Gastrocnemius medialis (tissue), 4 donors: ENCODE data around the gene THOP1. TPM values are rescaled to one million over a fixed set of nuclear protein-coding genes. Genes with fewer than 3 reads are reported as not detected.

Experiments
- ATAC-seq, 2 donors: fragments of 150-250 bp; one replicate each; pipeline ENCODE4 v1.9.1; 2016
- DNase-seq, 2 donors: peaks; one replicate each; pipeline ENCODE4 v3.0.0-alpha.2; 2019
- H3K27ac ChIP-seq, 4 donors: fragments of 200-600 bp; sonication (generic); 1 replicate in 1 of 4; 2 replicates in 3 of 4; pipeline ENCODE4 v1.5.1; 2016 to 2018; ENCODE audit warnings: mild to moderate bottlenecking in 2 of 4, moderate library complexity in 1 of 4
- H3K27me3 ChIP-seq, 3 donors: fragments of 200-600 bp; sonication (generic) in 2 of 3; 1 replicate in 1 of 3; 2 replicates in 2 of 3; pipeline versions ENCODE4 v1.5.1 to v1.6.0; 2016 to 2019; ENCODE audit warnings: mild to moderate bottlenecking in 1 of 3, moderate library complexity in 1 of 3
- H3K36me3 ChIP-seq, 2 donors: fragments of 200-600 bp; sonication (generic) in 1 of 2; one replicate each; pipeline ENCODE4 v1.5.1; 2017 to 2018
- H3K4me1 ChIP-seq, 2 donors: fragments of 200-600 bp; sonication (generic) in 1 of 2; one replicate each; pipeline ENCODE4 v1.5.1; 2016 to 2017; ENCODE audit warnings: mild to moderate bottlenecking in 2 of 2
- H3K4me3 ChIP-seq, 4 donors: fragments of 200-600 bp; sonication (generic) in 3 of 4; 1 replicate in 1 of 4; 2 replicates in 3 of 4; pipeline ENCODE4 v1.5.1; 2016 to 2019; ENCODE audit warnings: mild to moderate bottlenecking in 2 of 4
- H3K9me3 ChIP-seq, 3 donors: fragments of 200-600 bp; sonication (generic) in 2 of 3; 1 replicate in 1 of 3; 2 replicates in 2 of 3; pipeline ENCODE4 v1.5.1; 2016 to 2019
- POLR2A ChIP-seq, 2 donors: fragments of 450-650 bp; IDR thresholded peaks; one replicate each; pipeline ENCODE4 v1.6.1; 2017; ENCODE audit warnings: antibody characterized with exemption in 2 of 2, mild to moderate bottlenecking in 2 of 2, moderate library complexity in 2 of 2
- in situ Hi-C, 4 donors: fragments of 200-750 bp; cut with MboI; loops; one replicate each; pipeline versions ENCODE4 v1.15.0 to v1.8.0; 2017; ENCODE audit warnings: low sequenced_read_pairs in 4 of 4
- intact Hi-C: fragments of 100-400 bp; cut with DNase I; formaldehyde crosslinking; loops from one replicate; pipeline ENCODE4 v1.15.1; 2023; ENCODE audit warnings: low total_unique reads
- total RNA-seq, 4 donors: library from RNA; depleted of rRNA; stranded (reverse); fragments of >200 nt; gene quantifications; one replicate each; pipeline versions ENCODE4 v1.1.0 to v1.2.3, GENCODE V29; 2016
- TF ChIP-seq, protein P1 (sequence below), 5 experiments: fragments of 450-650 bp in 3 of 5; fragments of 200-600 bp in 2 of 5; sonication (generic) in 2 of 5; IDR thresholded peaks in 4 of 5; conservative IDR thresholded peaks in 1 of 5; 1 replicate in 4 of 5; 2 replicates in 1 of 5; pipeline ENCODE4 v1.5.1; 2016 to 2019; ENCODE audit warnings: antibody characterized with exemption in 5 of 5, mild to moderate bottlenecking in 3 of 5, moderate library complexity in 3 of 5

THOP1 gene
- total RNA-seq, 4 donors from 2014 or later, result 31.5 to 114 (median 73.0) TPM

- Histone ChIP-seq H3K36me3 (peaks cover 0 to 41% of the 10 kb centered on the region in 2 donors), H3K9me3 (peaks cover 0 to 3% (median 0%) of the 10 kb centered on the region in 3 donors), H3K27ac (no peak overlapping the region), H3K27me3 (no peaks in the 10 kb centered on the region), H3K4me3 (no peak overlapping the region), H3K4me1 (no peaks in the 10 kb centered on the region)
- in situ Hi-C loops, result loop anchor here in 1 of 4 donors (10.0 kb wide), 1 partner anchor 48 kb away; no protein-coding TSS in a partner anchor
- TF ChIP-seq, protein P1, sequence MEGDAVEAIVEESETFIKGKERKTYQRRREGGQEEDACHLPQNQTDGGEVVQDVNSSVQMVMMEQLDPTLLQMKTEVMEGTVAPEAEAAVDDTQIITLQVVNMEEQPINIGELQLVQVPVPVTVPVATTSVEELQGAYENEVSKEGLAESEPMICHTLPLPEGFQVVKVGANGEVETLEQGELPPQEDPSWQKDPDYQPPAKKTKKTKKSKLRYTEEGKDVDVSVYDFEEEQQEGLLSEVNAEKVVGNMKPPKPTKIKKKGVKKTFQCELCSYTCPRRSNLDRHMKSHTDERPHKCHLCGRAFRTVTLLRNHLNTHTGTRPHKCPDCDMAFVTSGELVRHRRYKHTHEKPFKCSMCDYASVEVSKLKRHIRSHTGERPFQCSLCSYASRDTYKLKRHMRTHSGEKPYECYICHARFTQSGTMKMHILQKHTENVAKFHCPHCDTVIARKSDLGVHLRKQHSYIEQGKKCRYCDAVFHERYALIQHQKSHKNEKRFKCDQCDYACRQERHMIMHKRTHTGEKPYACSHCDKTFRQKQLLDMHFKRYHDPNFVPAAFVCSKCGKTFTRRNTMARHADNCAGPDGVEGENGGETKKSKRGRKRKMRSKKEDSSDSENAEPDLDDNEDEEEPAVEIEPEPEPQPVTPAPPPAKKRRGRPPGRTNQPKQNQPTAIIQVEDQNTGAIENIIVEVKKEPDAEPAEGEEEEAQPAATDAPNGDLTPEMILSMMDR (IDR thresholded peaks at IDR 0.05 in 4 of 5, conservative IDR thresholded peaks at IDR 0.05 in 1 of 5), result no peak
- no peak for TF ChIP-seq POLR2A (IDR thresholded peaks at IDR 0.05)
- ATAC-seq (no peak), DNase-seq (no peak)
- intact Hi-C loops, result no loop called here
Measured at GRCh38 chr19:2827022-2827421, 41.7 kb downstream of the THOP1 start.

- H3K4me3 ChIP-seq, result no peak overlapping the region
- H3K36me3 ChIP-seq, result peaks cover 7 to 50% of the 10 kb centered on the region in 2 donors
- intact Hi-C loops (no loop called here), in situ Hi-C loops (loop anchor here in 1 of 4 donors (10.0 kb wide), 1 partner anchor 47 kb away; no protein-coding TSS in a partner anchor)
- ATAC-seq (no peak), DNase-seq (no peak)
- H3K4me1 ChIP-seq, result no peaks in the 10 kb centered on the region
- H3K9me3 ChIP-seq, result peaks cover 1 to 11% (median 3%) of the 10 kb centered on the region in 3 donors
- no peak overlapping the region for H3K27ac ChIP-seq
- H3K27me3 ChIP-seq, result no peaks in the 10 kb centered on the region
- TF ChIP-seq, protein P1 (IDR thresholded peaks at IDR 0.05 in 4 of 5, conservative IDR thresholded peaks at IDR 0.05 in 1 of 5), result no peak
- no peak for TF ChIP-seq POLR2A (IDR thresholded peaks at IDR 0.05)
Measured at GRCh38 chr19:2827840-2828489, 42.7 kb downstream of the THOP1 start.

DNA sequence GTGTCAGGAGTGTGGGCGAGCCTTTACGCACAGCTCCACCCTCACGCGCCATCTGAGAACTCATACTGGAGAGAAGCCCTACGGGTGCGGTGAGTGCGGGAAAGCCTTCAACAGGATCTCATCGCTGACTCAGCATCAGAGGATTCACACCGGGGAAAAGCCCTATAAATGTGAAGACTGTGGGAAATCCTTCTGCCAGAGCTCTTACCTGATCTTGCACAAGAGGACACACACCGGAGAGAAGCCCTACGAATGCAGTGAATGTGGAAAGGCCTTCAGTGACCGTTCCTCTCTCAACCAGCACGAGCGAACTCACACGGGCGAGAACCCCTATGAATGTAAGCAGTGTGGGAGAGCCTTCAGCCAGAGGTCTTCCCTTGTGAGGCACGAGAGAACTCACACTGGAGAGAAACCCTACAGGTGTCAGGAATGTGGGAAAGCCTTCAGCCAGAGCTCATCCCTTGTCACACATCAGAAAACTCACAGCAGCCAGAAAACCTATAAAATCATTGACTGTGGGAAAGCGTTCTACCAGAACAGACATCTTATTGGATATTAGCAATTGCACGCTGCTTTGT, 49.1 kb downstream of the THOP1 start:
- H3K4me3 ChIP-seq, result peak overlapping the region in 1 of 4 donors; percentile 11
- intact Hi-C loops (no loop called here), in situ Hi-C loops (no loop called here)
- H3K4me1 ChIP-seq, result no peaks in the 10 kb centered on the region
- no peaks in the 10 kb centered on the region for H3K27me3 ChIP-seq
- no peak for ATAC-seq
- H3K27ac ChIP-seq, result no peak overlapping the region
- no peak for DNase-seq
- H3K36me3 ChIP-seq, result peaks cover 18 to 48% of the 10 kb centered on the region in 2 donors
- peaks cover 18 to 40% (median 27%) of the 10 kb centered on the region in 3 donors for H3K9me3 ChIP-seq
- TF ChIP-seq POLR2A (IDR thresholded peaks at IDR 0.05), result no peak
- TF ChIP-seq, protein P1 (IDR thresholded peaks at IDR 0.05 in 4 of 5, conservative IDR thresholded peaks at IDR 0.05 in 1 of 5), result no peak

- in situ Hi-C loops, result no loop called here
- no peak overlapping the region for H3K27ac ChIP-seq
- H3K36me3 ChIP-seq, result peaks cover 17 to 32% of the 10 kb centered on the region in 2 donors
- H3K27me3 ChIP-seq, result no peaks in the 10 kb centered on the region
- peaks cover 18 to 33% (median 27%) of the 10 kb centered on the region in 3 donors for H3K9me3 ChIP-seq
- intact Hi-C loops, result no loop called here
- no peak overlapping the region for H3K4me3 ChIP-seq
- TF ChIP-seq POLR2A (IDR thresholded peaks at IDR 0.05), result no peak
- TF ChIP-seq, protein P1 (IDR thresholded peaks at IDR 0.05 in 4 of 5, conservative IDR thresholded peaks at IDR 0.05 in 1 of 5), result no peak
- DNase-seq (no peak), ATAC-seq (no peak)
- peaks cover 5 to 9% of the 10 kb centered on the region in 2 donors for H3K4me1 ChIP-seq
Measured at GRCh38 chr19:2837430-2837829, 52.1 kb downstream of the THOP1 start.
